ENCODE data around the gene TPP2. TPM values are rescaled to one million over a fixed set of nuclear protein-coding genes. Genes with fewer than 3 reads are reported as not detected.

TPP2 gene
- total RNA-seq, 1 experiment from 2014 or later: 36.7 TPM

GRCh38 chr13:102698649-102698980 lies 101.8 kb downstream of the TPP2 start:
- no peaks in the 10 kb centered on the region for H3K4me1 ChIP-seq (ENCODE audit: control insufficient read depth in 1 of 2, insufficient read depth in 2 of 2, low read length in 2 of 2)
- intact Hi-C loops (cut with micrococcal nuclease): no loop called here
- BruUV-seq (replicated peaks): no TSS peak
- DNase-seq (ENCODE audit: low read depth, low spot score) (no peak), ATAC-seq (no peak)
- no peak for TF ChIP-seq SP1 (IDR thresholded peaks at IDR 0.05; ENCODE audit: low read depth)
- TF ChIP-seq CBX3 (IDR thresholded peaks at IDR 0.05; ENCODE audit: low read depth): 0 out of 2 replicates have a peak, but pooled peaks have one; percentile 23
- ChIA-PET POLR2A (no interaction called here), RAD21 (ENCODE audit: low non-redundant PET in 1 of 2, low total read pairs in 2 of 2, uncharacterized antibody in 2 of 2, unreplicated experiment in 2 of 2) (no interaction called here), CTCF (no interaction called here)
- H3K27ac ChIP-seq (ENCODE audit: low read depth, low read length): no peak overlapping the region
- no peak overlapping the region for H3K9ac ChIP-seq (ENCODE audit: low read length)
- no peaks in the 10 kb centered on the region for H4K20me1 ChIP-seq (ENCODE audit: insufficient read depth)
- H2AFZ ChIP-seq (ENCODE audit: low read depth, low read length, poor library complexity, severe bottlenecking): no peak overlapping the region
- no peaks in the 10 kb centered on the region for H3K9me2 ChIP-seq (ENCODE audit: insufficient read depth)
- peaks cover 23% of the 10 kb centered on the region for H3K27me3 ChIP-seq (ENCODE audit: insufficient read depth, low read length)
- H3K36me3 ChIP-seq (ENCODE audit: control insufficient read depth in 1 of 2, insufficient read depth in 2 of 2, low read length in 2 of 2): no peaks in the 10 kb centered on the region
- no peak overlapping the region for H3K4me3 ChIP-seq (replicated peaks in 1 of 2; ENCODE audit: low read depth in 1 of 2, low read length in 2 of 2)
- no peak overlapping the region for H3K4me2 ChIP-seq (ENCODE audit: low read length)
- no peaks in the 10 kb centered on the region; a peak in 2 of 4 replicates for H3K9me3 ChIP-seq (ENCODE audit: control insufficient read depth in 1 of 2, insufficient read depth in 1 of 2, low read depth in 1 of 2, low read length in 2 of 2)
- H3K79me2 ChIP-seq (ENCODE audit: insufficient read depth, low read length): no peaks in the 10 kb centered on the region

GRCh38 chr13:102699504-102699903 lies 102.7 kb downstream of the TPP2 start:
- ATAC-seq (no peak), DNase-seq (ENCODE audit: low read depth, low spot score) (no peak)
- no peak overlapping the region for H3K9ac ChIP-seq (ENCODE audit: low read length)
- H3K27ac ChIP-seq (ENCODE audit: low read depth, low read length): no peak overlapping the region
- no peak overlapping the region for H3K4me2 ChIP-seq (ENCODE audit: low read length)
- no TSS peak for BruUV-seq (replicated peaks)
- no peak overlapping the region for H2AFZ ChIP-seq (ENCODE audit: low read depth, low read length, poor library complexity, severe bottlenecking)
- H4K20me1 ChIP-seq (ENCODE audit: insufficient read depth): no peaks in the 10 kb centered on the region
- peaks cover 2 to 4% of the 10 kb centered on the region in 2 experiments; a peak in 3 of 4 replicates for H3K4me1 ChIP-seq (ENCODE audit: control insufficient read depth in 1 of 2, insufficient read depth in 2 of 2, low read length in 2 of 2)
- no peak for TF ChIP-seq MAX (IDR thresholded peaks at IDR 0.05)
- no peak for TF ChIP-seq REST (IDR thresholded peaks at IDR 0.05; ENCODE audit: low read depth)
- no peak for TF ChIP-seq EGR1 (IDR thresholded peaks at IDR 0.05; ENCODE audit: low read depth)
- no peak for TF ChIP-seq RAD21 (IDR thresholded peaks at IDR 0.05; ENCODE audit: low read depth)
- TF ChIP-seq SIN3A (IDR thresholded peaks at IDR 0.05; ENCODE audit: low read depth): no peak
- TF ChIP-seq ATF3 (IDR thresholded peaks at IDR 0.05): no peak
- no peak for TF ChIP-seq POLR2A (IDR thresholded peaks at IDR 0.05; ENCODE audit: borderline replicate concordance, extremely low read depth, insufficient read depth, insufficient read length)
- TF ChIP-seq YY1 (IDR thresholded peaks at IDR 0.05; ENCODE audit: extremely low read depth, insufficient replicate concordance, low read depth, low read length): no peak
- no peak for TF ChIP-seq EZH2 (IDR thresholded peaks at IDR 0.05)
- TF ChIP-seq JUND (IDR thresholded peaks at IDR 0.05): no peak
- TF ChIP-seq SP1 (IDR thresholded peaks at IDR 0.05; ENCODE audit: low read depth): no peak
- TF ChIP-seq TCF7L2 (IDR thresholded peaks at IDR 0.05; ENCODE audit: borderline replicate concordance, extremely low read depth, insufficient read depth, insufficient read length): no peak
- TF ChIP-seq FOSL1 (IDR thresholded peaks at IDR 0.05; ENCODE audit: low read depth): no peak
- TF ChIP-seq ELF1 (IDR thresholded peaks at IDR 0.05; ENCODE audit: borderline replicate concordance, low read depth): no peak
- TF ChIP-seq SRF (IDR thresholded peaks at IDR 0.05; ENCODE audit: low read depth): no peak
- no peak for TF ChIP-seq CEBPB (IDR thresholded peaks at IDR 0.05; ENCODE audit: low read depth)
- no peaks in the 10 kb centered on the region for H3K79me2 ChIP-seq (ENCODE audit: insufficient read depth, low read length)
- H3K9me2 ChIP-seq (ENCODE audit: insufficient read depth): no peaks in the 10 kb centered on the region
- no peaks in the 10 kb centered on the region; a peak in 2 of 4 replicates for H3K9me3 ChIP-seq (ENCODE audit: control insufficient read depth in 1 of 2, insufficient read depth in 1 of 2, low read depth in 1 of 2, low read length in 2 of 2)
- CTCF ChIA-PET: no interaction called here
- no peaks in the 10 kb centered on the region for H3K36me3 ChIP-seq (ENCODE audit: control insufficient read depth in 1 of 2, insufficient read depth in 2 of 2, low read length in 2 of 2)
- no peak overlapping the region for H3K4me3 ChIP-seq (replicated peaks in 1 of 2; ENCODE audit: low read depth in 1 of 2, low read length in 2 of 2)
- RAD21 ChIA-PET (ENCODE audit: low non-redundant PET in 1 of 2, low total read pairs in 2 of 2, uncharacterized antibody in 2 of 2, unreplicated experiment in 2 of 2): no interaction called here
- peaks cover 14% of the 10 kb centered on the region for H3K27me3 ChIP-seq (ENCODE audit: insufficient read depth, low read length)
- intact Hi-C loops (cut with micrococcal nuclease): no loop called here
- POLR2A ChIA-PET: no interaction called here
